CD4-positive, alpha-beta T cell treated with Interleukin-4 for 4 hours (primary cell): ENCODE data around the gene UQCRC2.
"Not testable (repeated sequence)": the region's sequence is repeated elsewhere in the genome, so short reads cannot be mapped to it uniquely, and the experiment has no call there.

ENCODE experiments used
- DNase-seq: peaks from one replicate; pipeline ENCODE4 v3.0.0-alpha.2; 2020

Gene UQCRC2

GRCh38 chr16:21952793-21953540 is at the start of gene UQCRC2:
Gene UQCRC2, plus strand, starts transcription at chr16:21953361. Its CDS starts 63 bp downstream, at chr16:21953424.
- DNase-seq = peak; percentile 91

GRCh38 chr16:21932650-21933049 is 20.5 kb upstream of the UQCRC2 start:
- DNase-seq = not testable (repeated sequence)

DNA sequence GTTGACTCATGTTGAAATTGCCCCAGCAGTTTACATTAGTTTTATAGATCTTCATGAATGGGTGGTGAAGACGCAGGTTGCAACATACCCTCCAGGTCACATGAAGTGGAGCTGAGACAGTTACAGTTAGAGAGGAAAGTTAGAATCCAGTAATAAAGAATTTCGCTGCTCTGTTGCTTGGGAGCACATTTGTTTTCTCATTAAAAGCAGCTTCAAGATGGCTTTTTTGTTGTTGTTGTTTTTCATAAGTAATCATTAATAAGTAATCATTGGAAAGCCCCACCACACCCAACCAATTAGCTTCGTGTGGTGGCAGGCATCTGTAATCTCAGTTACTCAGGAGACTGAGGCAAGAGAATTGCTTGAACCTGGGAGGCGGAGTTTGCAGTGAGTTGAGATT is 19.8 kb upstream of the UQCRC2 start:
- DNase-seq = not testable (repeated sequence)

GRCh38 chr16:21933790-21934189 is 19.4 kb upstream of the UQCRC2 start:
- not testable (repeated sequence) for DNase-seq

- DNase-seq = not testable (repeated sequence)
These were observed 16.9 kb upstream of the UQCRC2 start for GRCh38 chr16:21936216-21936615.

DNA sequence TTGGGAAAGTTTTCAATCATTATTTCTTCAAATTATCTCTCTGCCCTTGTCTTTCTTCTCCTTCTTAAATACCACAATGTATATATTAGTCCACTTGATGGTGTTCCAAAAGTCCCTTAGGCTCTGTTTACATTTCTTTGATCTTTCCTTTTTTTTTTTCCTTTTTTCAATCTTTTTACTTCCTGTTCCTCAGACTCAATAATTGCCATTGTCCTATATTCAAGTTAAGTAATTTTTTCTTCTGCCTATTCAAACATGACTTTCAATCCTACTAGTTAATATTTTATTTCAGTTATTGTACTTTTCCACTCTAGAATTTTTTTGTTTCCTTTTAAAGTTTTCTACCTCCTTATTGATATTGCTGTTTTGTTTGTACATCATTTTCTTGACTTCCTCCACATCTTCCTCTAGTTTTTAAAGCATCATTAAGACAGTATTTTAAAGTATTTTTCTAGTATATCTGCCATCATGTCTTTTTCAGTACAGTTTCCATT is 15.8 kb upstream of the UQCRC2 start:
- no peak for DNase-seq

DNA sequence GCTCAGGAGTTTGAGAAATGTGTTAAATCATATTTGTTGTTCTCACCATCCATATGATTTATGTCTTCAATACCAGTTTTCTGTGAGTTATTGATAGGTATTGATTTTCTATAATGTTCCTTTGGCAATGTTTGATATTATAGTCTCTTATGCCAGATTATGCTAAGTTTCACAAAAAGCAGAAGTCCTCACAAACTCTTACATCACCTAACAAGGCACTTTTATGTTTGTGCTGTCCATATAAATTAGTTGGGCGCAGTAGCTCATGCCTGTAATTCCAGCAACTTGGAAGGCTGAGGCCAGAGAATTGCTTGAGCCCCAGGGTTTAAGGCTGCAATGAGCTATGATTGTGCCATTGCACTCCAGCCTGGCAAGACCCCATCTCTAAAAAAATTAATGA is 12.6 kb upstream of the UQCRC2 start:
- DNase-seq = no peak

GRCh38 chr16:21943571-21943970 is 9.6 kb upstream of the UQCRC2 start:
- no peak for DNase-seq

DNA sequence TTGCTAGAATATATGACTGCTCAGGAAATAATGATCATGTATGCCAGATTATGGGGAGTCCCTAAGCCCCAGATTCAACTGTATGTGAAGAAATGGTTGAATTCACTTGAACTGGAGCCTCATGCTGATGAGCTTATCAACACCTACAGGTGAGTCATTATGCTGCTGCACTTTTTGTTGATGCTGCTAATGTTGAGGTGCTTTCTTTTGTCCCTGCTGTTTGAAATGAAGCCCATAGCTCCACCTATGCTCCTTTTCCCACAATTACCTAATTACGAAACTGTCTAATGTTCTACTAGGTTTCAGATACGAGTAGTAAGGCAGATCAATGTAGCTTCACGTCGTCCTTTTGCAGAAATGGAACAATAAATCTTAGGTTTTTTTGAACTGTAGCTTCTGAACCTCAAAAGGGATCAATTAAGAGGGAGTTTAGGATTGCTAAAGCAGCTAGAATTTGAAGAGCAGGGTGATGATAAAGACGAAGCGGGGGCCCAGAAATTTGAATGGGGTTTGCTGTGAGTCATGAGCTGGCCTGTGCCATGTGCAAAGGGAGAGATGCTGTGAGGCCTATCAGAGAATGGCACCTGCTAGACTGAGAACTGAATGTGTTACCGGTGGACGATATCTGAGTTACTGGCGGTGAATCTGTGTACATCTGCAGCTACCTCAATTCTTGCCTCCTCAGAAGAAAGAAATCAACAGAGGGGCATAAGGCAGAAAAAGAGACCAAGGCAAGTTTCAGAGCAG is 6.1 kb upstream of the UQCRC2 start:
- DNase-seq = peak; percentile 46

GRCh38 chr16:21949713-21950260 is 3.4 kb upstream of the UQCRC2 start:
- DNase-seq = no peak

DNA sequence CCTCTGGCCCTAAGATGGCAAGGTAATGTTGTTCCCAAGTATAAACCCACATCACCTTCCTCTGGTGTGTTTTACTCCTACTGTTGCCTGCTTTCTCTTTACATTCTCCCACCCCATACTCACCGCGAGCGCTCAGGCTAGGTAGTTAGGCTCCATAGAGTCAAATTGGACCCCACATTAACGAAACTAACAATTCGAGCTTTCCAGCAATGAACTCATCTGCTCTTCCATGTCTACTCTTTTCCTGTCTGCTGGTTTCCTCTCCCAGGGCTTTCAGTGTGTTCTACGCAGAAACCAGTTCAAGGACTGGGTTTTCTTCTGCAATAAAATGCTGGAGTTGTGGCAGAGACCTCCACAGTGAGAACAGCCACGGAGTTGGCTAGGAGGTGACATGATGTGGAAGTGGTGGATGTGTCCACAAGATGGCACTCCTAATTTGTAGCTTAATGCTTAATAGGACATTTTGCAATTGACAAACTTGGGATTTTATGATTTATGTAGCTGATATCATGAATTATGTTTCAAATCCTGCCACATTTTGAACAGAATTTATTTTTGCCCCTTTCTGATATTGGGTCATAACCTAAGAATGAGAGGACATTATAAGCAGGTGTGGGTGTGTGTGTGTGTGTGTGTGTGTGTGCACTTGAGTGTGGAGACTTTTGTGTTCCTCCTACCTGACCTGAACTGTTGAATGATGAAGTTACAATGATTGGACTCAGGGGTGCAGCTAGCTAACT is 2.2 kb upstream of the UQCRC2 start:
- DNase-seq = peak; percentile 39

DNA sequence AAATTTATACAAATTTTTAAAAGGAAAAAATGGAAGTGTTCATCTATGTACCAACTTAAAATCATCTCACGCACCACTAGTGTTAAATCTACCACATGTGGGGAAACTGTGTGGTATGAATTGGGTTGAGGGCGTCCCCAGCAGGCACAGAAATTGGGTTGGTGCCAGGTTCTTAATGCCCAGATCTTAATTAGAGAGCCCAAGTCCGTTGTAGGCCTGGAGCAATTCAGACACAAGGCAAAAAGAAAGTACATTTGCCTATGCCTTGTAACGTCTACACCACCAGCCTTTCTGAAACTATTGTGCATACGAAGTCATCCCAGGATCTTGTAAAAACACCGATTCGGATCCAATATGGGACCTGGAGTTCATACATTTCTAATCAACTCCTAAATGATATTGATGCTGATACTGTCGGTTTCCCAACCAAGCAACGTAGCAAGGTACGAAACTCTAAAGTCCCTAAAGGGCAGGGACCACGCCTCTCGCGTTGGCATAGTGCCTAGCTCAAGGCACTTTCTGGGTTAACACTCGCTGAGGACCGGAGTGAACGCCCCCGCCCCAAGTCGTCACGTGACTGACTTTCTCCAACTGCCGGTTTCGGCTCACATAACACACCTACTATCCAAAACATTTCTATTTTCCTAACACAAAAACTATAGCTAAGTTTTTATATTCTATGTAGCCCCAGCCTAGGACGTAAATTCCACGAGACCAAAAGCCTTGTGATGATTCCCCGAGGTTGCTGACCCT is 945 bp upstream of the UQCRC2 start:
- DNase-seq = peak; percentile 77

- DNase-seq = no peak
These were observed 361 bp downstream of the UQCRC2 start for GRCh38 chr16:21953541-21953902.

DNA sequence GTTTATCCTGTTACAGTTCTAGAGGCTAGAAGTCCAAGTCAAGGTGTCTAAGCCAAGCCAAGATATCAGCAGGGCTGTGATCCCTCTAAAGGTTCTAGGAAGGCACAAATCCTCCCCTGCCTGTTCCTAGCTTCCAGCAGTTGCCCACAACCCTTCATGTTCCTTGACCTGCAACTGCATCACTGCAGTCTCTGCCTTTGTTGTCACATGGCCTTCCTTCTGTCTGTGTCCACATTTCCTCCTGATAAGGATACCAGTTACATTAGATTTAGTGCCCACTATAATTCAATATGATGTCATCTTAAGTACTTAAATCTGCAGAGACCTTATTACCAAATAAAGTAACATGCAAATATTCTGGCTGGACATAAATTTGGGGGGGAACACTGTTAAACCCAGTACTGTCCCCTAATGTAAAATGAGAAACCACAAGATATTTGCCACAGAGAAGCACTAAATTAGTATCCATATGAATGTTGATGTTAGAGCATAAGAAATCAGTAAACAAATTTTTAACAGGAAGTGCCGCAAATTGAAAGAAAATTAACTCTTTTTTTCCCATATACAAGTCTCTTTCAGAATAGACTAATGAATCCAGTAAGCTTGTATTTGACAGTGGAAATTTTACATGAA is 4.7 kb downstream of the UQCRC2 start:
- DNase-seq = no peak

DNA sequence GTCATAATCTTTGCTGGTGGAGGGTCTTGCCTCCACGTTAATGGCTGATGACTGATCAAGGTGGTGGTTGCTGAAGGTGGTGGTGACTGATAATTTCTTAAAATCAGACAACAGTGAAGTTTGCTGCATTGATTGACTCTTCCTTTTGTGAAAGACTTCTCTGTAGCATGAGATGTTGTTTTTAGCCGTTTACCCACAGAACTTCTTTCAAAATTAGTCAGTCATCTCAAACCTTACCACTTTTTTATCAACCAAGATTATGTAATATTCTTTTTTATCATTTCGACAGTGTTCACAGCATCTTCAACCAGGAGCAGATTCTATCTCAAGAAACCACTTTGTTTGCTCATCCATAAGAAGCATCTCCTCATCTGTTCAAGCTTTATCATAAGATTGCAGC is 5.9 kb downstream of the UQCRC2 start:
- DNase-seq = no peak

DNA sequence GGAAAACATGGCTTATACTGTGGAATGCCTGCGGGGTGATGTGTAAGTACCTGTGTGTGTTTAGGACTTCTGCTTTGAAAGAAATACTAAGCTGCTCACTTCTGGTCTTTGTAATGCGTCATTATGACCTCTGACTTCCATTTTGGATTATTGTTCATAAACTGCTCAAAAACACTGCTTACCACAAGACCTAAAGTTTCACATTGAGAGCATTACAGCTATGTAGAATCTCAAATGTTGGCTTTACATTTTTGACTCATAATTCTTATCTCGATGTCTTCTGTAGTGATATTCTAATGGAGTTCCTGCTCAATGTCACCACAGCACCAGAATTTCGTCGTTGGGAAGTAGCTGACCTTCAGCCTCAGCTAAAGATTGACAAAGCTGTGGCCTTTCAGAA is 9.3 kb downstream of the UQCRC2 start:
- no peak for DNase-seq

DNA sequence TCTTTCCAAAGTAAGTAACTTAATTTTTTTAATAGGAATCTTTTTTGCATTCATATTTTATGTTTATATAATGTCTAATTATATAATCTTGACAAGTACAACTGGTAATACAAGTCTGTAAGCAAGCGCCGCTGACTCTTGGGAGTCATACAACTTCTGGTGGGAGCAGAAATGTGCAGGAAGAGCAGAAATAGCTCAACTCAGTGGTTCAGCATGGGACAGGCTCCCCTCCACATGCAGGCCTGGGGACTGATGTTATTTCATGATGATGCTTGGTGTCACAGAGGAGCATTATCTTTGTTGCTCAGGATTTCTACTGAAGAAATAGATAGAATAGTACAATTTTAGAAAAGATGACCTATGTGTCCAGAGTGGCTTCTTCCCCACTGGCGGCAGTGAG is 10.7 kb downstream of the UQCRC2 start:
- no peak for DNase-seq

- no peak for DNase-seq
These were observed 11.2 kb downstream of the UQCRC2 start for GRCh38 chr16:21964353-21964752.

DNA sequence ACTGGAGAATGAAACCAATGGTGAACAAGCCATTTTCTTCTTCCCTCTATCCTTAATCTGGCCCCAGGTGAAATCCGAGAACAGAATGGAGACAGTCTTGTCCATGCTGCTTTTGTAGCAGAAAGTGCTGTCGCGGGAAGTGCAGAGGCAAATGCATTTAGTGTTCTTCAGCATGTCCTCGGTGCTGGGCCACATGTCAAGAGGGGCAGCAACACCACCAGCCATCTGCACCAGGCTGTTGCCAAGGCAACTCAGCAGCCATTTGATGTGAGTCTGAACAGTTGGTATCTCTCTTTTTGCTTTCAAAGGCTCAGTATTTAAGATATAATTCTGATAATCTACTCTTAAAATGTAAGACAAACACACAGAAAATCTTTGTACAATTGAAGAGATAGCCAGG is 18.7 kb downstream of the UQCRC2 start:
- DNase-seq = no peak

DNA sequence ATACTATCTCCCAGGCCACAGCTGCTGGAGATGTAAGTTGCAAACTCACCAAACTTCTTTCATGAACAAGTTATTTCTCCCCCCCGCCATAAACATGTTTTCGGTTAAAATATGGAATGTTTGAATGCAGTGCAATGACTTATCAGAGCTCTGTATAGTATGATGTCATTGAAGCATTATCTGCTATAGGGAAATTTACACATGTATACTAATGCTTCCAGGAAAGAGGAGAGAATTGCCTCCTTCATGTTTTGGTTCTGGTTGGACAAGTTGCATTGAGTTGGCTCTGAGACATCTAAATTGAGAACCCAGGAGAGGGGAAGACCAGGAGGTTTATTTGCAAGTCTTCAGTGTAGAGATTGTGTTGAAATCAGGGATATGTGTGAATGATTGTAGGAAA is 20.8 kb downstream of the UQCRC2 start:
- no peak for DNase-seq

DNA sequence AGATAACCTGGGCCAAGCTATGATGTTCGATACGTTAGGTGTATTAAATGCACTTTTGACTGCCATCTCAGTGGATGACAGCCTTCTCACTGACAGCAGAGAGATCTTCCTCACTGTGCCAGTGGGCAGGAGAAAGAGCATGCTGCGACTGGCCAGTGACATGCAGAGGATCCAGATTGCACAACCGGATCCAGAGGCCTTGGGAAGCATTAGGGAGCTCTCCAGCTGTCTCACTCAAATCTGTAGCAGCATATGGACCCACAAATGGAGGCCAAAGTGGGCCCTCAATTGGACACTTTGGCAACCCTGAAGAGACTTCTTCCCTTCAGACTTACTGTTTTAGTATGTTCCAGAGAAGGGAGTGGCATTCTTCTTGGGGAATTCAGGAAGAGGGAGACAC is 26.9 kb downstream of the UQCRC2 start:
- no peak for DNase-seq

- DNase-seq = no peak
These were observed 28.9 kb downstream of the UQCRC2 start for GRCh38 chr16:21982108-21982507.
